Activated CD4-positive, alpha-beta memory T cell treated with anti-CD3 and anti-CD28 coated beads for 36 hours (primary cell): ENCODE data around the gene SLC35A2. TPM values are rescaled to one million over a fixed set of nuclear protein-coding genes. Genes with fewer than 3 reads are reported as not detected.
A peak's percentile ranks its signal among the peaks of the same experiment; 100 is the strongest.

Experiments used
- CTCF ChIA-PET: fragments of 350-600 bp; sonication (Branson Sonifier 250); formaldehyde crosslinking; loops from one replicate; lab custom pipeline; 2021; ENCODE audit warnings: antibody characterized with exemption, inconsistent platforms; lab: Charles Lee
- POLR2A ChIA-PET: fragments of 350-600 bp; sonication (Branson Sonifier 250); formaldehyde crosslinking; loops from one replicate; lab custom pipeline; 2021; ENCODE audit warnings: antibody characterized with exemption; lab: Charles Lee
- DNase-seq: peaks from one replicate; pipeline ENCODE4 v3.0.0-alpha.2; 2020
- H3K27ac Mint-ChIP-seq: one replicate; pipeline ENCODE4 v1.8.0; 2021; ENCODE audit warnings: mixed read lengths
- H3K27me3 Mint-ChIP-seq: one replicate; pipeline ENCODE4 v1.8.0; 2021; ENCODE audit warnings: mixed read lengths
- H3K36me3 Mint-ChIP-seq: one replicate; pipeline ENCODE4 v1.8.0; 2021; ENCODE audit warnings: mixed read lengths
- H3K4me1 Mint-ChIP-seq: one replicate; pipeline ENCODE4 v1.8.0; 2021; ENCODE audit warnings: low read depth, mixed read lengths
- H3K4me3 Mint-ChIP-seq: one replicate; pipeline ENCODE4 v1.8.0; 2021; ENCODE audit warnings: mild to moderate bottlenecking, mixed read lengths
- H3K9me3 Mint-ChIP-seq: one replicate; pipeline ENCODE4 v1.8.0; 2021; ENCODE audit warnings: mixed read lengths
- intact Hi-C: fragments of 100-400 bp; cut with micrococcal nuclease; formaldehyde crosslinking; loops from one replicate; pipeline ENCODE4 v1.15.1; 2023
- total RNA-seq, 2 experiments: library from RNA; stranded (reverse); gene quantifications; one replicate each; pipeline ENCODE4 v1.2.3, GENCODE V29; 2021

SLC35A2 gene
- total RNA-seq, 2 experiments from 2014 or later = 16.9 to 19.2 TPM

GRCh38 chrX:48940404-48940955 is 29.0 kb upstream of the SLC35A2 start:
- ChIA-PET CTCF (interaction anchor here (0.8 to 1.3 kb wide), 2 partner anchors 49 to 103 kb away, joined by 3 to 5 read pairs; no protein-coding TSS in a partner anchor), POLR2A (interaction anchor here (1.2 to 13.3 kb wide), 6 partner anchors 16 to 43 kb away, joined by 3 to 286 read pairs (median 10); partner anchors contain the start of genes PIM2, PQBP1, SLC35A2 and TIMM17B)
- Mint-ChIP-seq H3K27ac (peak overlapping the region; percentile 97), H3K9me3 (no peaks in the 10 kb centered on the region), H3K4me3 (no peak overlapping the region), H3K36me3 (peaks cover 29% of the 10 kb centered on the region), H3K4me1 (peaks cover 78% of the 10 kb centered on the region), H3K27me3 (no peaks in the 10 kb centered on the region)
- intact Hi-C loops = no loop called here
- peak; percentile 51 for DNase-seq

- H3K36me3 Mint-ChIP-seq = peaks cover 37% of the 10 kb centered on the region
- H3K9me3 Mint-ChIP-seq = no peaks in the 10 kb centered on the region
- peak overlapping the region; percentile 57 for H3K4me3 Mint-ChIP-seq
- ChIA-PET CTCF (interaction anchor here (0.8 to 1.0 kb wide), 2 partner anchors 48 to 104 kb away, joined by 3 read pairs; no protein-coding TSS in a partner anchor), POLR2A (interaction anchor here (0.6 to 13.3 kb wide), 10 partner anchors 12 to 42 kb away, joined by 3 to 286 read pairs (median 6); partner anchors contain the start of genes PIM2, PQBP1, SLC35A2 and TIMM17B)
- intact Hi-C loops = loop anchor here (2.0 kb wide), 1 partner anchor 103 kb away; the partner anchor contains the start of gene TFE3
- H3K27ac Mint-ChIP-seq = peak overlapping the region; percentile 97
- peaks cover 86% of the 10 kb centered on the region for H3K4me1 Mint-ChIP-seq
- no peaks in the 10 kb centered on the region for H3K27me3 Mint-ChIP-seq
- no peak for DNase-seq
These were observed 28.2 kb upstream of the SLC35A2 start for GRCh38 chrX:48939524-48940228.

DNA sequence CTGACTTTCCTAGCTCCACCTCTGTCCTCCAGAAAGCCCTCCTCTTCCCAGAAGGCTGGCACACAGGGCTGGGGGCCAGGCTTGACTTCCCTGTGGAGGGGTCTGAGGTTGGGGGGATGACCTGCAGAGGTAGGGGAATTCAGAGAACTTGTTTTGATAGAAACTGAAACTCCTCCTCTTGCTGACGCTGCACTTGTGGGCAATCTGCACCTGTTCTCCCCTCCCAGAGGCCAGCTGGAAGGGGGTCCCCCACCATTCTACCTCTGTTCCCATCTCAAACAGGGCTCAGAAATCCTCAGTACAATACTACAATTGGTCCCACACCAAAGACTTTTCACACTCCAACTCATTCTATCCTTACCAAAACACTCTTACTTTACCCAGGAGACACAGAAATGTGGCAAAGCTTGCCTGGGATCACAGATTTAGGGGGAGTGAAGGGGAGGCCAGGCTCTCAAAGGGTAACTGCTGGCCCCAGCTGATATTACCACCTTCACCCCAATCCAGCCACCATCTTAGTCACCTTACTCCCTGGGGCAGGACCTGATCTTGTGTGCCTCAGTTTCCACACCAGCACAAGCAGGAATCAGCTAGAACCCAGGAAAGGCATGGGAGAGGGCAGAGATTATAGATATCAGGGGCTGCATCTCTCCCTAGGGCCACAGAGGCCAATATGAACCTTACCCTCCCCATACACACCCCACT is 27.4 kb upstream of the SLC35A2 start:
- intact Hi-C loops = loop anchor here (2.0 kb wide), 1 partner anchor 104 kb away; the partner anchor contains the start of gene TFE3
- Mint-ChIP-seq H3K9me3 (no peaks in the 10 kb centered on the region), H3K27ac (peak overlapping the region; percentile 97), H3K36me3 (peaks cover 43% of the 10 kb centered on the region), H3K4me3 (peak overlapping the region; percentile 57), H3K4me1 (peaks cover 86% of the 10 kb centered on the region), H3K27me3 (no peaks in the 10 kb centered on the region)
- CTCF ChIA-PET = interaction anchor here (0.6 to 3.0 kb wide), 5 partner anchors 18 to 275 kb away, joined by 3 to 13 read pairs (median 4); partner anchors contain the start of gene SLC35A2
- peak; percentile 89 for DNase-seq
- POLR2A ChIA-PET = interaction anchor here (0.6 to 13.3 kb wide), 10 partner anchors 12 to 42 kb away, joined by 3 to 286 read pairs (median 5); partner anchors contain the start of genes PIM2, PQBP1, SLC35A2 and TIMM17B

DNA sequence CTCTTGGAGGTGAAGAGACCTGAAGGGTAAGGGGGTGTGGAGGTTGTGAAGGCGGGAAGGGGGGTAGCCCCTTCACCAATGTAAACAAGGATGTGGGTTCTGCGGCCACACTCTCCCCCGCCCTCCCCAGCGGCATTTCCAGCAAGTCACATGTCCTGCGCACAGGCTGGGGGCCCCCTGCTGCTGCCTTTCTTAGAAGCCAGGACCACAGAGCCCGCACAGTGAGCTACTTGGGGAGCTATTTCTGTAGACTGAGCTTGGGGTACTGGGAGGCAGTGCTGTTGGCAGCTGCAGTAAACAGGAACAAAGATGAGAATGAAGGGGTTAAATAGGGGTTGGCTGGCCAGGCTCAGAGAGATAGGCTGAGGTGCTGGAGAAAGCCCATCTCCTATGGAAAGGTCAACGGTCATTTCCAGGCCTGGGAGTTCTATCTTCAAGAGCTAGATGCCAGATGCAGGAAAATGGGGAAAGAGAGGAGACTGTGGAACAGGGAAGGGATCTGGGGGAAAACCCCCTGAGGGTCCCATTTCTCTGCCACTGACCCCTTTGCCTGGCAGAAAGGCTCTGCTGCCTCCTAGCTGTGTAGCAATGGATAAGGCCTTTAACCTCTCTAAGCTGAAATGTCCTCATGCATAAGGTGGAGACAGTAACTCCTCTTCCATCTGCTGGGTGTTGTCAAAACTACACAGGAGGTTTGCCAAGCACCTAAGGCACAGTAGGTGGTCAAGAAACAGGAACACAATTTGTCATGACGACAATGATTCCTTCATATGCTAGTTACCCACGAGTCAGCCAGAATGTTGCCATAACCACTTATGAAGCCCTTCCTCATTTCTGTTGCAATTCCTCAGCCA is 25.8 kb upstream of the SLC35A2 start:
- ChIA-PET CTCF (interaction anchor here (0.5 to 3.0 kb wide), 12 partner anchors 9 to 289 kb away, joined by 3 to 13 read pairs (median 3); partner anchors contain the start of genes PQBP1, SLC35A2 and TIMM17B), POLR2A (interaction anchor here (0.8 to 13.3 kb wide), 8 partner anchors 10 to 116 kb away, joined by 3 to 286 read pairs (median 6); partner anchors contain the start of genes PIM2, PQBP1, SLC35A2 and TIMM17B)
- H3K4me1 Mint-ChIP-seq = peaks cover 79% of the 10 kb centered on the region
- no peaks in the 10 kb centered on the region for H3K9me3 Mint-ChIP-seq
- peak overlapping the region; percentile 75 for H3K4me3 Mint-ChIP-seq
- no peaks in the 10 kb centered on the region for H3K27me3 Mint-ChIP-seq
- H3K36me3 Mint-ChIP-seq = peaks cover 44% of the 10 kb centered on the region
- intact Hi-C loops = loop anchor here (1.0 to 2.0 kb wide), 2 partner anchors 18 to 20 kb away; partner anchors contain the start of genes OTUD5 and PIM2
- DNase-seq = peak; percentile 95
- peak overlapping the region; percentile 97 for H3K27ac Mint-ChIP-seq

DNA sequence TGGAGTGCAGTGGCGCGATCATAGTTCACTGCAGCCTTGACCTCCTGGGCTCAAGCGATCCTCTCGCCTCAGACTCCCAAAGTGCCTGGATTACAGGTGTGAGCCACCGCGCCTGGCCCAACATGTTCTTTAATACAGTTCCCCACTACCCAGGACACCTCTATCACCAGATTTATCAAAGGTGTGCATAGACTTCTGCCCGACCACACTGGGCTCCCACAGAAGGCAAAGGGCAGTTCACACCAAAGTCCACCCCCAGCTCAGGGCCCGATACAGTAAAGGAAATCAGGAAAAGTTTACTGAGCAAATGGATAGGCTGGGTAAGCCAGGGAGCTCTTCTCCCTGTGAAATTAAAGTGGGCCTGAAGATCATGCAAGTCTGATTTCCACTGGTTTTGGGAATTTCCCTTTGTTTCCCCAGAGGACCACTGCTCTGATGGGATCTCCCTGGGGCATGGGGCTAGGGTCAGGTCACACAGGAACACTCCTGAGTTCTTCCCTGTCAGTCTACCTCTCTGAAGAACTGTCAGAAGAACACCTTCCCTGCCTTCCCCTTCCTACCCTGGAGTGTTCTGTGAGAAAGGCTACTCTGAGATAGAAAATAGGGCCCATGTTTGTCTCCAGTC is 25.1 kb upstream of the SLC35A2 start:
- ChIA-PET CTCF (interaction anchor here (1.0 to 3.0 kb wide), 9 partner anchors 10 to 288 kb away, joined by 3 to 13 read pairs (median 4); partner anchors contain the start of genes PQBP1, SLC35A2 and TIMM17B), POLR2A (interaction anchor here (0.8 to 13.3 kb wide), 7 partner anchors 9 to 117 kb away, joined by 3 to 286 read pairs (median 8); partner anchors contain the start of genes PIM2, PQBP1, SLC35A2 and TIMM17B)
- H3K4me1 Mint-ChIP-seq = peaks cover 72% of the 10 kb centered on the region
- peaks cover 41% of the 10 kb centered on the region for H3K36me3 Mint-ChIP-seq
- no peaks in the 10 kb centered on the region for H3K27me3 Mint-ChIP-seq
- H3K4me3 Mint-ChIP-seq = peak overlapping the region; percentile 75
- peak overlapping the region; percentile 97 for H3K27ac Mint-ChIP-seq
- intact Hi-C loops = loop anchor here (1.0 to 2.0 kb wide), 2 partner anchors 17 to 20 kb away; partner anchors contain the start of genes OTUD5 and PIM2
- H3K9me3 Mint-ChIP-seq = no peaks in the 10 kb centered on the region
- no peak for DNase-seq

GRCh38 chrX:48935301-48935670 is 23.8 kb upstream of the SLC35A2 start:
- Mint-ChIP-seq H3K27me3 (no peaks in the 10 kb centered on the region), H3K9me3 (no peaks in the 10 kb centered on the region), H3K27ac (peak overlapping the region; percentile 97), H3K36me3 (peaks cover 39% of the 10 kb centered on the region), H3K4me3 (peak overlapping the region; percentile 68), H3K4me1 (peaks cover 67% of the 10 kb centered on the region)
- intact Hi-C loops = no loop called here
- DNase-seq = no peak
- ChIA-PET CTCF (no interaction called here), POLR2A (interaction anchor here (1.0 to 13.3 kb wide), 4 partner anchors 8 to 37 kb away, joined by 4 to 286 read pairs (median 64); partner anchors contain the start of genes PIM2, PQBP1, SLC35A2 and TIMM17B)

DNA sequence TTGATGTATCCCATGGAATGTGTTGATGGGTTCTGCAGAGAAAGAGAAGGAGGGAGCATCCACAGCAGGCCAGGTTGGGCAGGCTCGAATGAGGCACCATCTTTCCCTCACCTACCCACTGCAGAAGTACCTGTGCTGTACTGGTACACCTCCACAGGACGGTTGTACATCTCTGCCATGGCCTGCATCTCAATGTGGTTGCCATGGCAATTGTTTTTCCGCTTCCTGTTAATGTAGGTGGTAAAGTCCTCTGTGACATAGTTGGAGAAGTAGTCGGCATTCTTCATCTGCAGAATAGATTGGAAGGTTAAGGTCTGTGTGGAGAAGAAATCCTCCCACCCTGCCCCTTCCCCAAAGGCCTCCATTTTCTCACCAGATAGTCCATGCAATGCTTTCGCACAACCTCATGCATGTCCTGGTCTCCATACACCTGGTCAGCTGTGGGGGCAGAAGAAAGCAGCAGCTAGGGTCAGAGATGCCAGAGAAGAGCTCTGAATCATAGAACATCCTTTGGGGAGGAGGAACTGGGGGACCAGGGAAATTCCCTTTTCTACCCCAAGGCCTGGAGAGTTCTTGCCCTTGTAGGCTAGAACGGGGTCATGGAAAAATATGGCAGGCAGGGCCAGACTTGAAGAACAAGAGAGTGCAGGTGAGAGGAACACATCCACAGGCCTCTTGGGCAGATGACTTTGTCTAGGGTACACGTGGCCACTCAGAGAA is 23.3 kb upstream of the SLC35A2 start:
- intact Hi-C loops = no loop called here
- H3K9me3 Mint-ChIP-seq = no peaks in the 10 kb centered on the region
- H3K36me3 Mint-ChIP-seq = peaks cover 39% of the 10 kb centered on the region

DNA sequence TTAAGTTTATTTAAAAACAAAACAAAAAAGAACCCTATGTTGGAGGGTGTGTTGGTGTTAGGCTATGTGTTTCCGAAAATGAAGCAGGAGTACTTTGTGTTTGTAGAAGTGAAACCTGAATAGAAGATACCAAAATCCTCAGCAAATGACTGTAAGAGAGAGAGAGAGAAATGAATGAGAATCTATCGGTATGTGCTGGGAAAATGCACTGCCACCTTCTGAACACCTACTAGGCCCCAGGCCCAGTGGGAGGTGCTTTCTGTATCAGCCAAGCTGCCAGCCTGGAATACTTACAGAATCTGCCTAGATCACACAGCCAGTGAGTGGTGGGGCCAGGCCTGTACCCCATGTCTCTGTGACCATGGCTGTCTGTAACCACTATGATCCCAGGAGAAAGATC is 22.3 kb upstream of the SLC35A2 start:
- POLR2A ChIA-PET = interaction anchor here (1.6 to 13.3 kb wide), 2 partner anchors 15 to 36 kb away, joined by 5 to 286 read pairs; partner anchors contain the start of genes PIM2, PQBP1 and TIMM17B
- Mint-ChIP-seq H3K4me1 (peaks cover 55% of the 10 kb centered on the region), H3K27me3 (no peaks in the 10 kb centered on the region), H3K4me3 (peak overlapping the region; percentile 68), H3K27ac (peak overlapping the region; percentile 97), H3K9me3 (no peaks in the 10 kb centered on the region), H3K36me3 (peaks cover 39% of the 10 kb centered on the region)
- DNase-seq = peak; percentile 72
- intact Hi-C loops = no loop called here
- CTCF ChIA-PET = no interaction called here

More for the DNA sequence above, 23.3 kb upstream of the SLC35A2 start:
- DNase-seq = peak; percentile 58
- POLR2A ChIA-PET = interaction anchor here (1.0 to 13.3 kb wide), 4 partner anchors 9 to 37 kb away, joined by 4 to 286 read pairs (median 64); partner anchors contain the start of genes PIM2, PQBP1, SLC35A2 and TIMM17B
- peaks cover 64% of the 10 kb centered on the region for H3K4me1 Mint-ChIP-seq
- peak overlapping the region; percentile 68 for H3K4me3 Mint-ChIP-seq
- no peaks in the 10 kb centered on the region for H3K27me3 Mint-ChIP-seq
- CTCF ChIA-PET = no interaction called here
- H3K27ac Mint-ChIP-seq = peak overlapping the region; percentile 97

DNA sequence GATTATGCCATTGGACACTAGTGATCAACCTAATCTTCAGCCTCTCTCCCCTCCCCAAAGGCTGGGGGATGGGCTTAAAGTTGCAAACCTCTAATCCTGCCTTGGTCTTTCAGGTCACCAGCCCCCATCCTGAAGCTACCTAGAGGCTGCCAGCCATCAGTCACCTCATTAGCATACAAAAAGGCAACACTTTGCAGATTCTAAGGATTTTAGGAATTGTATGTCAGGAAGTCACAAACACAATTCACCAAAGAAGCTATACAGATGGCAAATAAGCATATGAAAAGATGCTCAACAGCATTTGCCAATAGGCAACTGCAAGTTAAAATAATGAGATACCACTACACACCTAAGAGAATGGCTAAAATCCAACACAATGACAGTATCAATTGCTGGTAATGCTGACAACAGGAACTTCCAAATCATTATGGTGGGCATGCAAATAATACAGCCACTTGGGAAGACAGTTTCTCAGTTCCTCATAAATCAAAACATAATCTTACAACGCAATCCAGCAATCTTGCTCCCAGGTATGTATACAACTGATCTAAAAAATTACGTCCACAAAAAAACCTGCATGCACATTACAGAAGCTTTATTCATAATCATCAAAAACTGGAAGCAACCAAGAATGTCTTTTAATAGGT is 16.4 kb upstream of the SLC35A2 start:
- no peaks in the 10 kb centered on the region for H3K9me3 Mint-ChIP-seq
- ChIA-PET CTCF (interaction anchor here (0.8 to 1.1 kb wide), 2 partner anchors 10 to 17 kb away, joined by 3 read pairs; no protein-coding TSS in a partner anchor), POLR2A (interaction anchor here (1.0 to 4.2 kb wide), 3 partner anchors 8 to 11 kb away, joined by 3 to 13 read pairs (median 4); partner anchors contain the start of gene PIM2)
- no peak overlapping the region for H3K4me3 Mint-ChIP-seq
- DNase-seq = no peak
- peak overlapping the region; percentile 45 for H3K27ac Mint-ChIP-seq
- H3K4me1 Mint-ChIP-seq = peaks cover 33% of the 10 kb centered on the region
- intact Hi-C loops = no loop called here
- no peaks in the 10 kb centered on the region for H3K27me3 Mint-ChIP-seq
- peaks cover 31% of the 10 kb centered on the region for H3K36me3 Mint-ChIP-seq
